Gastroesophageal sphincter (tissue), 3 donors: ENCODE results near the gene POU2AF3.

ENCODE experiments used
- CTCF ChIP-seq, 4 experiments: fragments of 200-600 bp in 2 of 4; fragments of 450-650 bp in 2 of 4; sonication (generic) in 1 of 4; IDR thresholded peaks; one replicate each; pipeline ENCODE4 v1.5.1; 2017 to 2019; ENCODE audit warnings: antibody characterized with exemption in 4 of 4, mild to moderate bottlenecking in 2 of 4, moderate library complexity in 2 of 4
- EP300 ChIP-seq: sonication (generic); formaldehyde crosslinking; IDR thresholded peaks from one replicate; pipeline ENCODE4 v1.6.1; 2017; ENCODE audit warnings: antibody characterized with exemption, mild to moderate bottlenecking
- POLR2A ChIP-seq, 2 donors: fragments of 450-650 bp; IDR thresholded peaks; one replicate each; pipeline ENCODE4 v1.6.1; 2017; ENCODE audit warnings: antibody characterized with exemption in 2 of 2, mild to moderate bottlenecking in 2 of 2, moderate library complexity in 1 of 2
- POLR2AphosphoS5 ChIP-seq: sonication (generic); formaldehyde crosslinking; IDR thresholded peaks from one replicate; pipeline ENCODE4 v1.6.1; 2017; ENCODE audit warnings: antibody characterized with exemption

- TF ChIP-seq CTCF (IDR thresholded peaks at IDR 0.05) (no peak), POLR2AphosphoS5 (no peak), EP300 (no peak), POLR2A (IDR thresholded peaks at IDR 0.05) (no peak)
These were observed 44.0 kb downstream of the POU2AF3 start for GRCh38 chr11:111342329-111342728.
